Tibial nerve (tissue), 4 donors: ENCODE measurements around the gene TEPSIN.

Experiments used
- CTCF ChIP-seq, 5 experiments: fragments of 200-600 bp in 3 of 5; fragments of 450-650 bp in 2 of 5; sonication (generic) in 3 of 5; IDR thresholded peaks; one replicate each; pipeline ENCODE4 v1.5.1; 2016 to 2019; ENCODE audit warnings: antibody characterized with exemption in 5 of 5, mild to moderate bottlenecking in 3 of 5, moderate library complexity in 2 of 5
- EP300 ChIP-seq, 2 donors: sonication (generic); formaldehyde crosslinking; IDR thresholded peaks; one replicate each; pipeline ENCODE4 v1.6.1; 2017; ENCODE audit warnings: antibody characterized with exemption in 2 of 2, mild to moderate bottlenecking in 1 of 2
- POLR2A ChIP-seq, 2 donors: fragments of 450-650 bp; IDR thresholded peaks; one replicate each; pipeline ENCODE4 v1.6.1; 2017; ENCODE audit warnings: antibody characterized with exemption in 2 of 2, mild to moderate bottlenecking in 2 of 2, moderate library complexity in 2 of 2

GRCh38 chr17:81193051-81193410 lies 45.8 kb downstream of the TEPSIN start:
- TF ChIP-seq CTCF (IDR thresholded peaks at IDR 0.05) (no peak), POLR2A (IDR thresholded peaks at IDR 0.05) (no peak), EP300 (IDR thresholded peaks at IDR 0.05) (no peak)
